ENCODE data around the gene CPEB3. TPM values are rescaled to one million over a fixed set of nuclear protein-coding genes. Genes with fewer than 3 reads are reported as not detected.
"Not testable (repeated sequence)": the region's sequence is repeated elsewhere in the genome, so short reads cannot be mapped to it uniquely, and the experiment has no call there.

The CPEB3 gene
- total RNA-seq, 2 experiments from 2014 or later, result 0.66 to 3.2 TPM

- no peaks in the 10 kb centered on the region for H3K36me3 ChIP-seq (ENCODE audit: insufficient read depth, low read length)
- no peaks in the 10 kb centered on the region for H3K4me1 ChIP-seq (ENCODE audit: insufficient read depth, low read length, poor library complexity, severe bottlenecking)
- no peaks in the 10 kb centered on the region for H3K9me2 ChIP-seq (ENCODE audit: insufficient read depth, low read length)
- H3K4me2 ChIP-seq (ENCODE audit: low read length), result no peak overlapping the region
- no peaks in the 10 kb centered on the region for H3K9me3 ChIP-seq (ENCODE audit: low read length)
- ChIA-PET POLR2A (interaction anchor here (1.4 kb wide), 1 partner anchor 9 kb away, joined by 4 read pairs; no protein-coding TSS in a partner anchor), CTCF (ENCODE audit: unreplicated experiment) (no interaction called here)
- no peaks in the 10 kb centered on the region for H3K79me2 ChIP-seq (ENCODE audit: insufficient read depth, low read depth, low read length)
- intact Hi-C loops (cut with micrococcal nuclease; ENCODE audit: unreplicated experiment), result no loop called here
- no peak for TF ChIP-seq EZH2phosphoT487 (IDR thresholded peaks at IDR 0.05; ENCODE audit: borderline replicate concordance, low read depth, low read length)
- TF ChIP-seq CTCF (conservative IDR thresholded peaks at IDR 0.05; ENCODE audit: low read length), result no peak
- H2AFZ ChIP-seq (ENCODE audit: low read length), result no peak overlapping the region
- no peak for DNase-seq (ENCODE audit: low spot score)
- H4K20me1 ChIP-seq (ENCODE audit: insufficient read depth, low read length), result no peaks in the 10 kb centered on the region
- H3K27ac ChIP-seq (ENCODE audit: low read depth, low read length, poor library complexity, severe bottlenecking), result no peak overlapping the region
- BruUV-seq (replicated peaks), result no TSS peak
- H3K4me3 ChIP-seq (ENCODE audit: low read depth, low read length, poor library complexity, severe bottlenecking), result no peak overlapping the region
These were observed 171.5 kb downstream of the CPEB3 start for GRCh38 chr10:92119340-92119739.

DNA sequence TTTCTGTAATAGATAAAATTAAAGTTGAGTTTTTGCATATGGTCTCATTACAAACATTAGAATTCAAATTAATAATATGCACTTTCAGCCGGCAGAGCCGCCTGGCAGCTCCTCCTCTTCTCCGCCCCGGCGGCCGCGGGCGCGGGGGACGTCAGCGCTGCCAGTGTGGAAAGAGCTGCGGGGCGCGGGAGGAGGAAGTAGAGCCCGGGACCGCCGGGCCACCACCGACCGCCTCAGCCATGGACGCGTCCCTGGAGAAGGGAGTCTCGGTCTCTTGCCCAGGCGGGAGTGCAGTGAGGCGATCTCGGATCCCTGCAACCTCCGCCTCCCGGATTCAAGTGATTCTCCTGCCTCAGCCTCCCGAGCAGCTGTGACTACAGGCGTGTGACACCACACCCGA, 176.0 kb downstream of the CPEB3 start:
- H3K36me3 ChIP-seq (ENCODE audit: insufficient read depth, low read length); intact Hi-C loops (cut with micrococcal nuclease; ENCODE audit: unreplicated experiment); H3K27ac ChIP-seq (ENCODE audit: low read depth, low read length, poor library complexity, severe bottlenecking); H3K79me2 ChIP-seq (ENCODE audit: insufficient read depth, low read depth, low read length); H3K9me3 ChIP-seq (ENCODE audit: low read length); H3K4me2 ChIP-seq (ENCODE audit: low read length); H2AFZ ChIP-seq (ENCODE audit: low read length); DNase-seq (ENCODE audit: low spot score); H4K20me1 ChIP-seq (ENCODE audit: insufficient read depth, low read length); BruUV-seq (replicated peaks); H3K4me3 ChIP-seq (ENCODE audit: low read depth, low read length, poor library complexity, severe bottlenecking); CTCF ChIA-PET (ENCODE audit: unreplicated experiment); H3K9me2 ChIP-seq (ENCODE audit: insufficient read depth, low read length); H3K4me1 ChIP-seq (ENCODE audit: insufficient read depth, low read length, poor library complexity, severe bottlenecking): not testable (repeated sequence)
- POLR2A ChIA-PET, result interaction anchor here (0.5 kb wide), 1 partner anchor 161 kb away, joined by 5 read pairs; no protein-coding TSS in a partner anchor

DNA sequence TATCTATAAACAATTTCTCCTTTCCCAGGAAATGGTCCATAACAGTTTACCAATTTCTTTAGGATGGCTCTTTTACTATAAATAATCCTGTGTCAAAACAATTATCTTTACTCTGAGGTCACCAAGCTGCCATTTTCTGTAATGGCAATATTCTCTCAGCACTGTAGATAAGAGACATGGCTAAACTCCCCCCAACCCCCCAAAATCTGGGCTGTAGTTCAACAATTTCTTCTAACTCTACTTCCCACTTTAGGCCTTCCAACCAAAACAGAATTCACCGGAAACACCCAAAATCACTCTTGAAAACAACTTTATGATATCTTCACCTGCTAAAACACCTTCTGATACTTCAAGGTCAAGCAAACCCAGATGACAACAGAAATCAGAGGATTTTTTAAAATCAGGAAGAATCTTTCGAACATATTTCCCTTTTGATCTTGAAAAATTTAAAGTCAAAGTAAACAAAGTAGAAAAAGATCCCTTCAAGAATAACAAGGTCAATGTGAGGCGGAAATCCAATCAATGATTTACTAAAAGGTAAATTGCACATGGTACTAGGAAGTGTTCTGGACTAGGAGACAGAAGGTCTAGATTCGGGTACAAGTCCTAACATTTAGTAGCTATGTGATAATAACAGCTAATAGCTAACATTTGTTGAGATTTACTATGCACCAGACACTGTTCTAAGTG, 176.8 kb downstream of the CPEB3 start:
- Histone ChIP-seq H3K4me2 (ENCODE audit: low read length) (no peak overlapping the region), H3K9me2 (ENCODE audit: insufficient read depth, low read length) (no peaks in the 10 kb centered on the region), H3K79me2 (ENCODE audit: insufficient read depth, low read depth, low read length) (no peaks in the 10 kb centered on the region), H3K9me3 (ENCODE audit: low read length) (no peaks in the 10 kb centered on the region), H3K27ac (ENCODE audit: low read depth, low read length, poor library complexity, severe bottlenecking) (no peak overlapping the region), H2AFZ (ENCODE audit: low read length) (no peak overlapping the region), H4K20me1 (ENCODE audit: insufficient read depth, low read length) (no peaks in the 10 kb centered on the region), H3K36me3 (ENCODE audit: insufficient read depth, low read length) (no peaks in the 10 kb centered on the region), H3K4me3 (ENCODE audit: low read depth, low read length, poor library complexity, severe bottlenecking) (no peak overlapping the region), H3K4me1 (ENCODE audit: insufficient read depth, low read length, poor library complexity, severe bottlenecking) (no peaks in the 10 kb centered on the region)
- ChIA-PET POLR2A (interaction anchor here (0.5 kb wide), 2 partner anchors 15 to 161 kb away, joined by 4 to 5 read pairs; no protein-coding TSS in a partner anchor), CTCF (ENCODE audit: unreplicated experiment) (no interaction called here)
- TF ChIP-seq EZH2phosphoT487 (IDR thresholded peaks at IDR 0.05; ENCODE audit: borderline replicate concordance, low read depth, low read length) (no peak), CTCF (conservative IDR thresholded peaks at IDR 0.05; ENCODE audit: low read length) (no peak)
- intact Hi-C loops (cut with micrococcal nuclease; ENCODE audit: unreplicated experiment), result no loop called here
- no peak for DNase-seq (ENCODE audit: low spot score)
- no TSS peak for BruUV-seq (replicated peaks)
